Glomerular visceral epithelial cell (primary cell): Measurements from ENCODE around the gene RBM26.

Experiments
- DNase-seq: peaks from one replicate; pipeline ENCODE4 v3.0.0-alpha.2; 2016; ENCODE audit errors: extremely low spot score

RBM26 gene

DNA sequence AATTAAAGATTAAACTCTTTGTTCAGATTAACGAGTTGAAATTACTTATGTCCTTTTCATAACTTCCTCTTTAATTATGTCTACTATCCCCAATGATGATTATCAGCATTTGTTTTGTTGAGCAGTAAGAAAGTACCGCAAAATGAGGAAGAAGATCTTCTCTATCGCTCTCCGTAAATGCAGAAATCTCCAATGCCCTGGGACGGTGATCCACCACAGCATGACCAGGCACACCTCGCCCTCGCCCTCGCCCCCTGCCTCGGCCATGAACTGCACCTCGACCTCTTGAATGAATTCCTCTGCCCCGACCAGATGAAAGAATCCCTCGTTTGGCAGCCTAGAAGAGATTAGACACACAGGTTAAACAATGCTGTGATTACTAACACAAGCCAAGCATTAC lies 69.1 kb downstream of the RBM26 start:
- no peak for DNase-seq

DNA sequence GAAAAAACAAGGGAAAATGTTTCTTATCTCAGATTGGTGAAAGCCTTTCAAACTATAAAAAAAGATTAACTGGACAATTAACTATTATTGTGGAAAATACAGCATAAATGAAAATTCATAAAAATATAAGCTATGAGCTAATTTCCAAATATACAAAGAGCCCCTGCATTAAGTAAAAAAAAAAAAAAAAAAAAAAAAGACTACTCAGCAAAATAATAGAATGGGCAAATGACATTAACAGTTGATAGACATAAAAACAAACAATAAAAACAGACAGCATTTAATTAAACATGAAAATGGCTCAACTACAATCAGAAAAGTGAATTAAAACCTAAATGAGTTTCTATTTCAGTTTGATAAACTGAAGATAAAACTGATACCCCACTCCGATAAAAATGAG lies 77.5 kb downstream of the RBM26 start:
- no peak for DNase-seq

DNA sequence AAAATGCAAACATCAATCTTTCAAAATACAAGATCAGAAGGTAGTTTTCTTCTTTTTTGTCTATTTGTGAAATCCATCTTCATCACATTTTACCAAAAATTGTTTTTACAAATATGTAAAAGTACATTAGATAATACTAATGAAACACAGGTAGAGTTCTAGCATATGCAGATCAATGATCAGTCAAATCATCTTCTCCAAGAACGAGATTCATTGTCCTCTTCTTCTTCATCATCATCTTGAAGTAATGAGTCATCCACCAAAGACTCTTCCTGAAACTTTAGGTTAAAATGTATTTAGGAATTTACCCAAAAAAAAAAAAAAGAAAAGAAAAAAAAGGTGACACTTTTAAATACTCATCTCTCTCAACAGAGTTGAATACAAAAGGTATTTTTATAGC lies 85.6 kb downstream of the RBM26 start:
- no peak for DNase-seq

DNA sequence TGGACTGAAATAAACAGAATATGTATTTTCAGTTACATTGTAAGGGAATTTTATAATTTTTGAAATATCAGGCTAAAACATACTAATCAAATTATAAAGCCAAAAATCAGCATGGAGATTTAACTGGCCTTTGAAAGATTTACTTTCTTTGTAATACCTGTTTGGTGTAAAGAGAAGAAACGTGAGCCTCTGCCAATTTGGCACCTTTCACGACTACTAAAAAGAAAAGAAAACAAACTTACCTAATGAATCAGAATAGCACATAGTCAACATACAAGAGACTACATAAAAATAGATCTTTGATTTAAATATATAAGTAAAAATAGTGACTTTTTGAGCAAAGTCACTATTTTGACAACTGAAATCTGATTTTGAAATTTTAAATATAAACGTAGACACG lies 87.4 kb downstream of the RBM26 start:
- no peak for DNase-seq

DNA sequence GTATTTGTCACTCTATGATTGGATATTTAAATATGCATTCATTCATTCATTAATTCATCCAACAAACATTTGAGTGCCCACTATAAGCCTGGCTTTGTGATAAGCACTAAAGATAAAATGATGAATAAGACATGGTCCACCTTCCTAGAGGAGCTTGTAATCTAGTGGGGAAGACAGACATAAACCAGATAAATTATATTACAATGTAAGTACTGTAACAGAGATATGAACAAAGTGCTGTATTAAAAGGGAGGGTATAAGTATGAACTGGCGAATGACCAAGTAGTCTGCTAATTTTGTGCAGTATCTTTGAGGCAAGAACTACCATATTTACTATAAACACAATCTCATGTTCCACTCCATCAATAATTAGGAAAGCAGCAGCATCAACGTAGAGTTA lies 88.2 kb downstream of the RBM26 start:
- no peak for DNase-seq

DNA sequence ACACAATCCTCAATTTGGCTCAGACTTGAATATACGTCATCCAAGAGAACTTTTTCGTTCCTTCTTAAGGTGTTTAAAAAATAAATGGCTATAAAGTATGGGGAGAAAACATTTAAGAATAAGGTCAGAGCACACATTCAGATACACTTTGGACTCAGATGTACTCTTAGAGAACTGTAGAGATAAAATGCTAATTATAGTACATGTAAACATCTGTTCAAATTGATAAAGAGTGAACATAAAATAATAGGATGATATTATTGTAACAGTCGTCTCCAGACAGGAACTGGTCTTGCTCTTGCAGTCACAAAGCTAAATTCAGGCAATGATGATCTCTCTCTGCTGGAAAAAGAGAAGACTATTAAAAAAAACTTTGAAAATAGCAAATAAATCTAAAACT lies 91.4 kb downstream of the RBM26 start:
- DNase-seq: no peak

DNA sequence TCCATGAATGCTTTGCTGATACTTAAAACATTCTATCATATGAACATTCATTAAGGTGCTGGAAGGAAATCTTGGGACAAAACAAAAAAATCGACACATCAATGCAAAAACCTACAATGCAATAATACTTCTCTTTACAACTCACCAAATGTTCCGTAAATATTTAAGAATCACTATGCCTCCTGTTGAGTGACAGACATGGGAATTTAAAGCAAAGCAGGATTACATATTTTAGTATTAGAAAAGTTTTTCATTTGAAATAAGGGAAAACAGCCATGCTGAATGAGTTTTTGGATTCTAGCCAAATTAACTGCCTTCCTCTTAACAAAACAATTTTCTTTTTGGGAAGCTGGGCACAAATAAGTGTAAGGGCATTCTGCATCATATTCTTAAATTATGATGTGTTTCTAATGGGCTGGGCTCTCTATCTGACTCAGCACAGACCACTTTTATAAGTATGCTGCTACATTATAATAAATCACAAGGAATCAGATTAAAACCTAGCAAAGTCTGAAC lies 93.7 kb downstream of the RBM26 start:
- DNase-seq: no peak

DNA sequence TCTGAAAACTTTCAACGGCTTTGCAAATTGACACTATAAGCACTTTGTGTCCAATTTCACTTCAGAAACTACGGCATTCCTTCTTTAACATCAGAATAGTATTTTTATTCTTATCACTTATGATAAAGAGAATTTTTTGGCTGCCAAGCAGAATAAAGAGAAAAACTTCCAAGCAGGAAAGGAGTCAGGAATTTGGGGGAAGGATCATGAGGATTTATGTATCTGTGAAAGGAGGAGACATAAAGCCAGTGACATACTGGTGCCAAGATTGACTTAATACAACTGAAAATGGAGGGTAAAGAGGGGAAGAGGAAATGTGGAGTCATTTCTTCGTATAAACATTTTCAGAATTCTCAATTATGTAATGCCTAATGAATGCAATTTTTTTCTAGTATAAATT lies 94.7 kb downstream of the RBM26 start:
- DNase-seq: no peak

DNA sequence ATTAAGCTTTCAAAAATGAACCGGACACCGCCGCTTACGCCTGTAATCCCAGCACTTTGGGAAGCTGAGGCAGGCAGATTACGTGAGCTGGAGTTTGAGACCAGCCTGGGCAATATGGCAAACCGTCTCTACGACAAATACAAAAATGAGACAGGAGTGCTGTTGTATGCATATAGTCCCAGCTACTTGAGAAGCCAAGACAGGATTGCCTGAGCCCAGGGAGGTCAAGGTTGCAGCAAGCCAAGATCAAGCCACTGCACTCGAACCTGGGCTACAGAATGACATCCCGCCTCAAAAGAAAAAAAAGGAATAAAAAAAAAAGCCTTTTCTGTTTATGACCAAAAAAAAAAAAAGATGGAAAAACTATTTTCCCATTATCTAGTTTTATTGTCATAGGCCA lies 96.4 kb downstream of the RBM26 start:
- no peak for DNase-seq

DNA sequence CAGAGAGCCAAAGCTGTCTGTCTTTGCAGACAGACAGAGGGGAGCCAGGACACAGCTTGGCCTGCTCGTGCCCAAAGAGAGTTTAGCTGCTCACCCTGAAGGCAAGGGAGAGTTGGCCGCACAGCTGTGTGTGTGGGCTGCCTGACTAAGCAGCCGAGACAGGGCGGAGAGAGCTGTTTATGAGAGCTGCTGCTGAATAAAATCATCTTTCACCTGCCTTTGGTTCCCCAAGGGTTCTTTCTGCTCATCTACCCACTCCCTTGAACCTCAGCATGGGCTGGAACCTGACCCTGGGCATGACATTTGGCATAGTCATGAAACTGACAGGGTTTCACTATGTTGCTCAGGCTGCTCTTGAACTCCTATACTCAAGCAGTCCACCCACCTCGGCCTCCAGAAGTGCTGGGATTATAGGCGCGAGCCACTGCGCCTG lies 98.2 kb downstream of the RBM26 start:
- peak; percentile 40 for DNase-seq

DNA sequence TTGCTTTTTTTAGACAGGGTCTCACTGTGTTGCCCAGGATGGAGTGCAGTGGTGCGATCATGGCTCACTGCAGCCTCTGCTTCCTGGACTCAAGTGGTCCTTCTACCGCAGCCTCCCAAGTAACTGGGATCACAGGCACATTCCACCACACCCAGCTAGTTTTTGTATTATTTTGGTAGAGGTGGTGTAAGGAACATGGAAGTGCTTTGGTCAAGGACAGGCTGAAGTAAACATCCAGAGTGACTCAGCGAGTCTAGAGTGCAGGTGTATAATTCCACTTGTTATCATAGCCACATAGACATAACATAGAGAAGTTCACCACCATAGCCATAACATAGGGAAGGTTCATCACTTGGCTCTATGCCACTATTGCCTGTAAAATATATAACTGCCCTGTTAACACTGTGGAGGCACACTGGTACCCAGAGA lies 98.6 kb downstream of the RBM26 start:
- no peak for DNase-seq

DNA sequence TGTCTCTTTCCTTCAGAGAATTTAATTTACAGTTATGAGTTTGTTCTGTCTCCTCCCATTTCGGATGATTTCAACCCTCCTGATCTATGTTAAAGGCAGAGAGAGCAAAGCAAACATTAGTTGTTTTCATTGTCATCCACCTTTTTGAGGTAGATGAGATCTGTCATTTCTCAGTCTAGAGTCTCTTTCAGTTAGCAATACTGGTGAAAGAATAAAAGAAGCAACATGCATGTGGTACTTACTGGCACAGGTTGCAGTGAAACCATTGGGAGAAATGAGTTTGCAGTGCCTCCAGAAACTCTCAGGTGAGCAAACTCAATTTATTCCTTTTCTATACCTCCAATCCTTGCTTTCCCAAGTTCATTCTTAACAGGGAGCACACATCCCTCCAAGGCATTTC lies 99.4 kb downstream of the RBM26 start:
- DNase-seq: no peak

DNA sequence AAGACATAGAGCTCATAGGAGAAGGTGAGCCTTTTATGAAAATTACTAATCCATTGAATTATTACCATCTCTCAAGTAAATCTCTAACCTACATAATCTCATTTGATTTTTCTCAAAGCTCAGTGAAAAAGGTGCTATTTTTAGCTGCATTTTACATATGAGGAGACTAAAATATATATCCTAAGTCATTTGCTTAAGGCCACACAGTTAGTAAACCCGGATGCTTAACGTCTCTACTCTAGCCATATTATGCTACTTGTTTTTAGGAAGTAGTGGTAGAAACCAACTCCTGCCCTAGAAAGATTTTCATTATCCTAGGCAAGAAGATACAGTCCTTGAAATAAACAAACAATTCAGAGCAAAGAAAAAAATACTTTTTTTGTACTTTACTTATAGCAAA lies 108.9 kb downstream of the RBM26 start:
- no peak for DNase-seq

DNA sequence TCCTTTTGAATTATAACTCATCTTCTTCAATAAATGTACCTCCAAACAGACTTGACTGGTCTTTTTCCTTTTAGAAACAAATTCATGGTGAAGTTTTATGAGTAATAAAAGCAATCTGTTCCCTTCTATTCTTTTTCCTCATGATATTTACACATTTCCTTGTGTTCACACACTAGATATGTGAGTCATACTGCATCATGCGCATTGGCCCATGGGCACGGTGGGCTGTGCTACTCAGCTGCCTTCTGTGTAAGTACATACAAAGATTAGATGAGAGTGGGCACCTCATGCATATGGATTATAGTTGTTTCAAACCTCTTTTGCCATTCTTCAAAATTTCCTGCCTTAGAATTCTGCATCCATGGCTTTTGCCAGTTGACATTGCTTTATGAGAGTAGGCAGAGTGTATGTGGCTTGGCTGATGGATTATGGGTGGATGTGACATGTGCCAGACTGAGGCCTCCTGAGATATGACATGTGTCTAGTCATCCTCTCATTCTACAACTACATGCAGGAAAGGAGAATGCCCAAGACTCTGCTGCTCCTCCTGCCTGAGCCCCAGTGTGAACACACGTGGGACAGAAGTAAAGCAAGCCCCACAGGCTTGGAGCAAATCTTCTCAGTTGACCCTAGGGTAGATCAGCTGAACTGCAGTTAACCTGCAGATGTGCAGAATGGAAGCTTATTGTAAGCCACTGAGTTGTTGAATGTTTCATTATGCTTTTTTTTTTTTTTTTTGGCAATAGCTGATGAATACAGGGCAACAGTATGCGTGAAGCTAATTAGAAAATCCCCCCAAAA lies 109.9 kb downstream of the RBM26 start:
- no peak for DNase-seq

DNA sequence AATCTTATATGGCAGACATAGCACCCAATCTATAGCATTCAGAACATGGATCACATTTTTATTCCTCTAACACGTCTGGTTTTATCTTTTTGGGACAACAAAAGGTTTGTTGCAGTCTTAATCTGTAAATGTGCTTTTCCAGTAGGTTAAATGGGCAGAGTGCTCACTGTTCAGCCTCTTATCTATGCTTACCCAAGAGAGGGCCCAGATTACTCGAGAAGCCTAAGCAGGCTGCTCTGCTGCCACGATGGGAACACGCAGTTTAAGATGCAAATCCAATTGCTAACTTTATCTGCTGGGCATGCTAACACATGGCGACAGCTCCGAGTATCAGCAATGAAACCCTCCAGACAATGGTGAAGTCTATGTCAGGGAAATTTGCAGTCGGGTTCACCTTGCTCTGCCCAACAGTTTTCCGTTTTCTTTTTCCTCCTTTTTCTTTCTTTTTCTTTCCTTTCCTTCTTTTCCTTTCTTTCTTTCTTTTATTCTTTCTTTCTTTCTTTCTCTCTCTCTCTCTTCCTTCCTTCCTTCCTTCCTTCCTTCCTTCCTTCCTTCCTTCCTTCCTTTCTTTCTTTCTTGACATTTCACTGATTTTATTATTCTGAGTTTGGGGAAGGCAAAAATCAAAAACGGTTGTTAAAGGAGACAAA lies 115.3 kb downstream of the RBM26 start:
- DNase-seq: no peak

DNA sequence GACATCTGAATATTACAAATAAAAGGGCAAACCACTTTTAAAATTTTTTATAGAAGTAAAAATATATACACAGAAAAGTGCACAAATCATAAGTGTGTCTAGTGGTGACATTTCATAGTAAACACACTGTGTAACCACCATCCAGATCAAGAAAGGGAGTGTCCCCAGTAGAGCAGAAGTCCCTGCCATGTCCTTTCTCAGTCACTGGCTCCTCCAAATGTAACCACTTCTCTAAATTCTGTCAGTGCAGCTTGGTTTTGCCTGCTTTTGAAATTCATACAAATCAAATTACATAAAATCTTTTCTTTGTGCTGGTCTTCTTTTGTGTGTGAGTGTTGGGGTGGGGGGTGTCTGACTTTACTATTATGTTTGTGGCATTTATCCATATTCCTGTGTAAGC lies 116.5 kb downstream of the RBM26 start:
- no peak for DNase-seq

DNA sequence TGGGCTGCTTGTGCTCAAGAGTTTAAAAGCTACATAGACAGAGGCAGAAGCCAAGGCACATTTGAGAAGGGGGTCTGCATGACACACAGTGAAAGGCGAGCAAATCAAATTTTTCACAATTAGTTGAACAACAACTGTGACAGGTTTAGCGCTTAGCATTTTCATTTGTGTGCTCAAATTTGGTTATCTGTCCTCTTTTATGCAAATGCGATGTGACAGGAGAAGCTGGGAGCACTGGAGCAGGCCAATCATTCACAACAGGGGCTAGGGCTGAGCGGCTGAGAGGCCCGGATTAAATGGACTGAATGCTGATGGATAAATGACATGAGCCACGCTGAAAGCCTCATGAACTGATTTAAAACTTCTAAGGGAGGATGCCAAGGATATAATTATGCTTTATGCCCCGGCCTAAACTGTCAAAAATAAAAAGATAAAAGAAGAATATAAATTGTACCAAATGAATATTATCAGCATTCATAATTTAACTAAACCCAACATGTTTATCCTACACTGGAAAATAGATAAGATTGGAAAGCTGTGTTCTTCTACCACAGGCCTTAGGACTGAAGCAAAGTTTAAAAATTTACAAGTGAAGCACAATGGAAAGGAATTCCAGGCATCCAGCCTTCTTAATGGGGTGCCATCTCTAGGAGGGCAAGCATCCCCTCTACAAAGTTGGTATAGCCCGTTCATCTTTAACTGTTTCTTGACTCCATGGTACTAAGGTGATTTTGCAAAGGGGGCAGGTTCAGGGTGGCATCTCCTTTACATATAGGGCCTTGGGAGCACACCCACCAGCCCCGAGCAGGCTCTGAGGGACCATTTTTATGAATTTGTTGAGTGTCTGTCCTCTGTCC lies 117.9 kb downstream of the RBM26 start:
- DNase-seq: no peak

DNA sequence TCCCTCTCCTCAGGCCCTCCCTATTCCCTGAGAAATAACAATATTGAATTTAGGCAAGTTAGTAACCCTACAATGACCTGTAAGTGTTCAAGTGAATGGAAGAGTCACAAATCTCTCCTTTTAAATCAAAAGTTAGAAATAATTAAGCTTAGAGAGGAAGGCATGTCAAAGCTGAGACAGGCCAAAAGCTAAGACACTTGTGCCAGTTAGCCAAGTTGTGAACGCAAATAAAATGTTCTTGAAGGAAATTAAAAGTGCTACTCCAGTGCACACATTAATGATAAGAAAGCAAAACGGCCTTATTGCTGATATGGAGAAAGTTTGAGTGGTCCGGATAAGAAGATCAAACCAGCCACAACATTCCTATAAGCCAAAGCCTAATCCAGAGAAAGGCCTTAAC lies 120.9 kb downstream of the RBM26 start:
- DNase-seq: no peak

DNA sequence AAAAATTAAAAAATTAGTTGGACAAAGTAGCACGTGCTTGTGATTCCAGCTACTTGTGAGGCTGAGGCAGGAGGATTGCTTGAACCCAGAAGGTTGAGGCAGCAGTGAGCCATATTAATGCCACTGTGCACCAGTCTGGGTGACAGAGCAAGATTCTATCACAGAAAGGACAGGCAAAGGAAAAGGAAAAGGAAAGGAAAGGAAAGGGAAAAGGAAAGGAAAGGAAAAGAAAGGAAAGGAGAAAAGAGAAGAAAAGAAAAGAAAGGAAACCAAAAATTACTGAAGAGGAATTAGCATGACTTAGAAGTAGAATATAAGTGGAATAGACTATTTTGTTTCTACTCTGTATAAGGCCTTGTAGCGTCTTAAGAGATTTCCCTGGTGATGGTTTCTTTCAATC lies 122.3 kb downstream of the RBM26 start:
- DNase-seq: no peak

DNA sequence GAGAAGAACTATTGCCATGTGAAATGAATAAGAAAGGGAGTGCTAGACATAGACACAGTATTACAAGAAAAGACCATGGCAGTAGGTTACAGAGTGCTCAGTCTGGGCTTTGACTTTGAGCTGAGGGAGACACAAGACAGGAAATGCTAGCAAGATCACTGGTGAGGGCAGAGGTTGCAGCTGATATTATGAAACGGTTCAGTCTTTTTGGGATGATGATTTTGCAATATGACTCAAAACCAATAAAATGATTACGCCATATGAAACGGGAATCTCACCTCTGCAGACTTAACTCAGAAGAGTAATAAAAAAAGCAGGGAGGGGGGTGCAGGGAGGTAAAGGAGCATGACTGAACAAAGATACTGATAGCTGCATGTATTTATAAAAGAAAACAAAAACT lies 123.1 kb downstream of the RBM26 start:
- DNase-seq: no peak

DNA sequence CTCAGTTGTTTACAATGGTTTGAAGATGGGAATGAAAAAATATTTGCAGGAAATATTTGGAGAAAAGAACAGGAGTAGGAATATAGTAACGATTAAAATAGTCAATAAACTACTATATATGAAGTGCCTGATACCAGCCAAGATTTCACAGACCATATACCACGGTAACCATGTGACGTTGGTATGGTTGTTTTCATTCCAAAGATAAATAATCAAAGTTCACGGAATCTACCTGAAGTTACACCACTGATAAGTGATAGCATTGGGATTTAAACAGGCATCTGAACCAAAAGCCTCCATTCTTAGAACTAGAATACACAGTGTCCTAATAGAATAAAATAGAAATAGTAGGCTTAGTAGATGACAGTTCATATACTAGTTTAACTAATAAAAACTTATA lies 123.5 kb downstream of the RBM26 start:
- DNase-seq: no peak

DNA sequence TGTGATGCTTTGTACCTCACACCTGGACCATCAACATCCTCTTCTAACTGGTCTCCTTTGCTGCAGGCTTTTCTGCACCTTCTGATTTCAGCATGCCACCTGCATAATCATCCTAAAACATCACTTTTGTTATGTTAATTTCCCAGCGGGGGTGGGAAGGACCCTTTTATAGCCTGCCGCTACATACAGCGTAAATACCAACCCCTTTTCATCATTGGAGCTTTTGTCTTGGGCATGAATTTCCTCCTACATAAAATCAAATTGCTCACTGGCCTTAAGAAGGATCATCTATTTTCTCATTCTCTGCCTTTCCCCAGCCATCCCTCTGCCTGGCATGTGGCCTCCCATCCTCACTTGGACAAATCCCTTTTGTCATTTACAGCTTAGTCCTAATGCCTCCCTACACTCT lies 124.7 kb downstream of the RBM26 start:
- DNase-seq: no peak
